Sciatic nerve (tissue), 2 donors: Measurements from ENCODE around the gene SUOX. TPM values are rescaled to one million over a fixed set of nuclear protein-coding genes. Genes with fewer than 3 reads are reported as not detected.

Source experiments
- ATAC-seq: fragments of 200-7000 bp; cut with Tn5 transposase; one replicate; pipeline ENCODE4 v1.9.1; 2020; ENCODE audit warnings: mild to moderate bottlenecking, moderate library complexity
- DNase-seq: peaks from one replicate; pipeline ENCODE4 v3.0.0-alpha.2; 2020; ENCODE audit warnings: low spot score
- intact Hi-C: fragments of 100-400 bp; cut with DNase I; formaldehyde crosslinking; loops from one replicate; pipeline ENCODE4 v1.14.2; 2022
- total RNA-seq: library from RNA; stranded (reverse); fragmentation: NEBNext Ultra II Directional; extraction: Animal tissue kit (Norgen Biotek cat#: 25700); gene quantifications from one replicate; pipeline ENCODE4 v1.2.1, GENCODE V29; 2021
- donor health status: DM: no; HTN: no; CAD: no.
- donor health status: DM: no; HTN: no; CAD: no.

SUOX gene
- total RNA-seq, 1 donor from 2014 or later = 20.3 TPM

DNA sequence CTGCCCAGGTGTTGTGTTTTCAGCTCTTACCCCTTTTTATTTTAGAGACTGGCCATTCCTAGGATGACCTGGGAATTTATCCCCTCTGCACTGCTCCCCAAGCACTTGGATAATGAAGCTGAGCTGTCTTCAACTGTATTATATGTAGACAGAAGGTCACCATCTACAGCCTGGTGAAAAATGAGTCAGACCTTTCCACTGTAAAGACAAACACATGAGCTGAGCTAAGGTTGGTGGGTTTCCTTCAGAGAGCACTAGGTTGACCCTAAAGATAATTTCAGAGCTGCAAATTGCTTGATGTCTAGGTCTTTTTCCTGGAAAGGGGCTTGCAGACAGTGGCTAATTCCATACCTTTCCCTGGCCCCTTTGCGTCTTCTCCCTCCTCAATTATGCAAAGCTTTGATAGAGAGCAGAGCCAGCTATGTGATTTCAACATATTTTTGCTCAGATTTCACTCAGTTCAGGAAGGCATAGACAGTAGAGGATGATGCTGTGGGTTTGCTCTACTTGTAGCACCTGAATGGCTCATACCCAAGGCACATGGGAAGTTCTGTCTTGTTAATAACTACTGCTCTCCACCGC is 14.5 kb downstream of the SUOX start:
- DNase-seq = no peak
- intact Hi-C loops = no loop called here
- ATAC-seq = no peak

GRCh38 chr12:56013482-56013881 is 16.4 kb downstream of the SUOX start:
- ATAC-seq (no peak), DNase-seq (no peak)
- intact Hi-C loops = no loop called here

GRCh38 chr12:56014205-56014604 is 17.1 kb downstream of the SUOX start:
- no peak for ATAC-seq
- intact Hi-C loops = no loop called here
- no peak for DNase-seq

- ATAC-seq (no peak), DNase-seq (no peak)
- intact Hi-C loops = no loop called here
Measured at GRCh38 chr12:56017181-56017580, 20.1 kb downstream of the SUOX start.

- intact Hi-C loops = no loop called here
- ATAC-seq (no peak), DNase-seq (no peak)
Measured at GRCh38 chr12:56018356-56018755, 21.3 kb downstream of the SUOX start.

- ATAC-seq (peak; percentile 89), DNase-seq (peak; percentile 79)
- intact Hi-C loops = no loop called here
Measured at GRCh38 chr12:56020423-56021184, 23.5 kb downstream of the SUOX start, which contains the start of gene IKZF4. Gene IKZF4, plus strand, starts transcription at chr12:56021043. Its CDS starts 451 bp downstream, at chr12:56021494.

- ATAC-seq (peak; percentile 21), DNase-seq (no peak)
- intact Hi-C loops = no loop called here
Measured at GRCh38 chr12:56021889-56022497, 24.9 kb downstream of the SUOX start.

DNA sequence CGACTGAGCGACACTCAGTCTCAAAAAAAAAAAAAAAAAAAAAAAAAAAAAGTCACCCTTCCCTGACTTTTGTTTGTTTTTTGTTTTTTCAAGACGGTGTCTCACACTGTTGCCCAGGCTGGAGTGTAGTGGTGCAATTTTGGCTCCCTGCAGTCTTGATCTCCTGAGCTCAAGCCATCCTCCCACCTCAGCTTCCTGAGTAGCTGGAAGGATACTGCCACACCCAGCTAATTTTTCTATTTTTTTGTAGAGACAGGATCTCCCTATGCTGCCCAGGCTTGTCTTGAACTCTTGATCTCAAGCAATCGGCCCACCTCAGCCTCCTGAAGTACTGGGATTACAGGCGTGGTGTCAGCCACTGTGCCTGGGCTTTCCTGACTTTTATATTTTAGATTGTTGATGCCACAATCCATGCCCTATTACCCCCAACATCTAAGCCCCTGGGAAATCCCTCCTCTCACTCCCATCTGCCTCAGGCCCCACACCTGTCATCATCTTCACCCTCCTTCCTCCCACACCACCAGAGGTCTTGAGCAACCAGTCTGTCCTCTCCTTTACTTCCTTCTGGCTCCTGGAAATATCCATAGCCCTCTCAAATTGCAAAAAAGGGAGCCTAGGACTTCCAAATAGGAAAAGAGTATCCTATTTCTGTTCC is 31.6 kb downstream of the SUOX start:
- no peak for DNase-seq
- intact Hi-C loops = no loop called here
- ATAC-seq = no peak

DNA sequence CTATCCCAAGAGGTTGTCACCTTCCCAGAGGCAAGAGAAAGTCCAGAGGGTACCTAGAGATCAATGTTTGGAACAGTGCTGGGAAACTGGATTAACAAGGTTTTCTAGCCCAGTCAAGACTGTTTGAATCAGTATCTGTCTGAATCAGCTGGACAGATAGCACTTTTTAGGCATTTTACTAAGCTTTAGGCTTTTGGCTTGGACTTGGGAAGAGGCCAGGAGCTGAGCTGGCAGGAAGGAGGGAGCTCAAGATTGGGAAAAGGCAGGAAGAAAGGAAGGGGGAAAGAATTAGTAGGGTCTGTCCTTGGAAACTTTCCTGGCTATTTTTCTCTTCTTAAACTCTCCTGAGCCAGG is 32.1 kb downstream of the SUOX start:
- intact Hi-C loops = no loop called here
- DNase-seq (no peak), ATAC-seq (no peak)

DNA sequence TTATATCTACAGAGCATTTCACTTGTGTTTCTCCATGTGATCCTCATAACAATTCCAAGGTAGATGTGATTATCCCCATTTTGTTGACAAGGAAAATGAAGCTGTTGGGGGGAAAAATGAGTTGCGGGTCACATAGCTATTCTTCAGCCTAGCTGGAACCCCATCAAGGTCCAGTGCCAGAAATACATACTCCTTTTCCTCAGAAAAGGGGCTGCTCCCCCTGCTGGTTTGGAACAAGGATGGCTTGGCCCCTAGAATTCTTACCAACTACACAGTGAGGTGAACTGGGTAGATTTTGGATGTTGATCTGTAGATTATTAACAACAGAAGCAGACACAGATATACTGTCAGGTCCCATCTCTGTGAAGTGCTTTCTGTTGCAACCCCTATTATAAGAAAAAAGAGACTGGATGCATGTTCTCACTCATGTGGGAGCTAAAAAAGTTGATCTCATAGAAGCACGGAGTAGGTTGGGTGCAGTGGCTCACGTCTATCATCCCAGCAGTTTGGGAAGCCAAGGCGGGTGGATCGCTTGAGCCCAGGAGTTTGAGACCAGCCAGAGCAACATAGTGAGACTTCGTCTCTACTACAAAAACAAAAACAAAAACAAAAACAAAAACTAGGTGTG is 32.7 kb downstream of the SUOX start:
- DNase-seq (no peak), ATAC-seq (peak; percentile 76)

GRCh38 chr12:56031987-56032386 is 34.9 kb downstream of the SUOX start:
- DNase-seq (no peak), ATAC-seq (no peak)
- intact Hi-C loops = loop anchor here (5.0 kb wide), 1 partner anchor 40 kb away; no protein-coding TSS in a partner anchor

More for the DNA sequence above, 32.7 kb downstream of the SUOX start:
- intact Hi-C loops = loop anchor here (5.0 kb wide), 1 partner anchor 37 kb away; no protein-coding TSS in a partner anchor

DNA sequence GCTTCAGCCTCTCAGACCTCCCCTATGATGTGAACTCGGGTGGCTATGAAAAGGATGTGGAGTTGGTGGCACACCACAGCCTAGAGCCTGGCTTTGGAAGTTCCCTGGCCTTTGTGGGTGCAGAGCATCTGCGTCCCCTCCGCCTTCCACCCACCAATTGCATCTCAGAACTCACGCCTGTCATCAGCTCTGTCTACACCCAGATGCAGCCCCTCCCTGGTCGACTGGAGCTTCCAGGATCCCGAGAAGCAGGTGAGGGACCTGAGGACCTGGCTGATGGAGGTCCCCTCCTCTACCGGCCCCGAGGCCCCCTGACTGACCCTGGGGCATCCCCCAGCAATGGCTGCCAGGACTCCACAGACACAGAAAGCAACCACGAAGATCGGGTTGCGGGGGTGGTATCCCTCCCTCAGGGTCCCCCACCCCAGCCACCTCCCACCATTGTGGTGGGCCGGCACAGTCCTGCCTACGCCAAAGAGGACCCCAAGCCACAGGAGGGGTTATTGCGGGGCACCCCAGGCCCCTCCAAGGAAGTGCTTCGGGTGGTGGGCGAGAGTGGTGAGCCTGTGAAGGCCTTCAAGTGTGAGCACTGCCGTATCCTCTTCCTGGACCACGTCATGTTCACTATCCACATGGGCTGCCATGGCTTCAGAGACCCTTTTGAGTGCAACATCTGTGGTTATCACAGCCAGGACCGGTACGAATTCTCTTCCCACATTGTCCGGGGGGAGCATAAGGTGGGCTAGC is 37.7 kb downstream of the SUOX start:
- DNase-seq (no peak), ATAC-seq (no peak)
- intact Hi-C loops = loop anchor here (5.0 kb wide), 1 partner anchor 42 kb away; no protein-coding TSS in a partner anchor

GRCh38 chr12:56037161-56037560 is 40.1 kb downstream of the SUOX start:
- DNase-seq (no peak), ATAC-seq (no peak)
- intact Hi-C loops = no loop called here

- DNase-seq (no peak), ATAC-seq (no peak)
- intact Hi-C loops = no loop called here
Measured at GRCh38 chr12:56038022-56038655, 41.1 kb downstream of the SUOX start.

DNA sequence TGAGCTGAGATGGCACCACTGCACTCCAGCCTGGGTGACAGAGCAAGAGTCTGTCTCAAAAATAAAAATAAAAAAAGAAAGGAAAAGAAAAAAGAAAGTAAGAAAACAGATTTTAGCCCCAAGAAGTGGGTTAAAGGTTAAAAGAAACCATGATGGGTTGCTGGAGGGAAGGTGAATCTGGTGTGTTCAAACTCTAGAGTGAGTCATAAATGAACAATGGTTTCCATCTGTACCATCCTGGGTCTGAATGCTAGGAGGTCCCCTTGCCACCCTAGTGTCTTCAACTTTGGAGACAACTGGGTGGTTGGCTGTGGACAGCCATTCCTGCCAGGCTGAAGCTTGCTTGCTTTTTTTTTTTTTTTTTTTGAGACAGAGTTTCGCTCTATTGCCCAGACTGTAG is 43.1 kb downstream of the SUOX start:
- DNase-seq (no peak), ATAC-seq (no peak)
- intact Hi-C loops = no loop called here

GRCh38 chr12:56040963-56041551 is 44.0 kb downstream of the SUOX start:
- DNase-seq (no peak), ATAC-seq (no peak)
- intact Hi-C loops = no loop called here

DNA sequence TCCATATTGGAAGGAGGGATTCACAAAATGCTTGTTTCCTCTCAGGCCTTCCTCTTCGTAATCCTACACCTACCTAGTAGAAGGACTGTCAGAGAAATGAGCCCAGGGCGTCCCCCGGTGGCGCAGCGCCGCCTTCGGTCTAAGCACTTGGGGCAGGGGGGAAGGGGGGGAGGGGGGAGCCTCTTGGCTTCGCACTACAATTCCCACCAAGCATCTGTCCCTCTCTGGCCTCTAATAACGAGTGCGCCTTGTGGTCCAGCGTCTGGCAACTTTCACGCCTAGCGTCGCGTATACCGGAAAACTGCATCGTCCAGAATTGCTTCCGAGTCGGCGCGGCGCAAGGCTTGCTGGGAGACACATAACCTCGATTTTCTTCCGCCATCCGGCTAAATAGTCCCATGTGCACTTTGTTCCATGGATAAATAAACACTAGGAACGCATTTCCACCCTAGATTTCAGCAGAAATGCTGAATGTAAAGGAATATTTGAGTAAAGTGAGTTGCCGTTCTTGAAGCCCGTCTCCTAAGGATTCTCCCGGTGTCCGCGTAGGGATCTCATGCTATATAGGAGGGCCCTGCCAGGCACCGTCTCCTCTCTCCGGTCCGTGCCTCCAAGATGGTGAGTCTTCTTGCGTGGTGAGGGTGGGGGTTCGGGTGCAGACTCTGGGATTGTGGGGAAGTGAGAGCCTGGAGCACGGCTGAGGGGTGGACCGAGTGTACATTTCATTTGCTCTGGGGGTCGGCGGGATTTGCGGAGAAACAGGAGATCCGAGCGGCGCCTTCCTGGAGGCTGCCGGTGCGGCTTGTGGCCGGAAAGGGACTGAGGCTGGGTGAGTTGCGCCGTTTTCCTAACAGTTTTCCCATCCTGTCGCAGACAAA is 44.7 kb downstream of the SUOX start, which contains the start of gene RPS26:
TSS of gene RPS26 (plus strand) at position 367 of the 878 bp plus-strand sequence. CDS start at position 616, 249 bp downstream.
- DNase-seq = peak; percentile 96
- intact Hi-C loops = no loop called here
- peak; percentile 97 for ATAC-seq
